ENCODE measurements around the gene NSD2.
"Not testable (repeated sequence)": the region's sequence is repeated elsewhere in the genome, so short reads cannot be mapped to it uniquely, and the experiment has no call there.

Gene NSD2

GRCh38 chr4:1987721-1988326 lies 116.6 kb downstream of the NSD2 start:
- DNase-seq = no peak

- DNase-seq = no peak
These were observed 117.1 kb downstream of the NSD2 start for GRCh38 chr4:1988327-1988724.

GRCh38 chr4:1989533-1990347 lies 118.5 kb downstream of the NSD2 start:
- DNase-seq = no peak

GRCh38 chr4:1990348-1990645 lies 119.1 kb downstream of the NSD2 start:
- DNase-seq = no peak

- DNase-seq = no peak
These were observed 119.5 kb downstream of the NSD2 start for GRCh38 chr4:1990676-1991075.

GRCh38 chr4:1991087-1991486 lies 119.9 kb downstream of the NSD2 start:
- DNase-seq = no peak

GRCh38 chr4:1991596-1992434 lies 120.6 kb downstream of the NSD2 start:
- no peak for DNase-seq

- DNase-seq = no peak
These were observed 121.4 kb downstream of the NSD2 start for GRCh38 chr4:1992468-1993168.

- DNase-seq = no peak
These were observed 122.0 kb downstream of the NSD2 start for GRCh38 chr4:1993169-1993516.

- DNase-seq = not testable (repeated sequence)
These were observed 122.7 kb downstream of the NSD2 start for GRCh38 chr4:1993718-1994516.

GRCh38 chr4:1994938-1995337 lies 123.7 kb downstream of the NSD2 start:
- DNase-seq = no peak

GRCh38 chr4:1996866-1997611 lies 125.8 kb downstream of the NSD2 start:
- DNase-seq = no peak

- no peak for DNase-seq
These were observed 126.5 kb downstream of the NSD2 start for GRCh38 chr4:1997712-1998111.

GRCh38 chr4:1998296-1998695 lies 127.1 kb downstream of the NSD2 start:
- DNase-seq = no peak

- not testable (repeated sequence) for DNase-seq
These were observed 128.1 kb downstream of the NSD2 start for GRCh38 chr4:1999308-1999707.

GRCh38 chr4:2003361-2003760 lies 132.2 kb downstream of the NSD2 start:
- not testable (repeated sequence) for DNase-seq

GRCh38 chr4:2006367-2006766 lies 135.2 kb downstream of the NSD2 start:
- no peak for DNase-seq

GRCh38 chr4:2006956-2007653 lies 135.9 kb downstream of the NSD2 start:
- no peak for DNase-seq

- DNase-seq = no peak
These were observed 136.8 kb downstream of the NSD2 start for GRCh38 chr4:2007804-2008670.

- no peak for DNase-seq
These were observed 137.4 kb downstream of the NSD2 start for GRCh38 chr4:2008671-2008920.

Measured in hippocampal formation (tissue), 2 donors.